Right atrium auricular region (tissue), 2 donors: ENCODE data around the gene ARMC12. TPM values are rescaled to one million over a fixed set of nuclear protein-coding genes. Genes with fewer than 3 reads are reported as not detected.

ENCODE experiments used
- DNase-seq: peaks from one replicate; pipeline ENCODE4 v3.0.0-alpha.2; 2019; ENCODE audit warnings: low spot score
- H3K27ac ChIP-seq, 2 donors: fragments of 200-600 bp; sonication (generic); 1 replicate in 1 of 2; 2 replicates in 1 of 2; pipeline ENCODE4 v1.5.1; 2016 to 2019
- H3K27me3 ChIP-seq, 2 donors: fragments of 200-600 bp; sonication (generic); one replicate each; pipeline versions ENCODE4 v1.5.1 to v1.6.0; 2017 to 2019
- H3K36me3 ChIP-seq: fragments of 200-600 bp; sonication (generic); one replicate; pipeline ENCODE4 v1.5.1; 2016
- H3K4me1 ChIP-seq, 2 donors: fragments of 200-600 bp; sonication (generic); one replicate each; pipeline versions ENCODE4 v1.5.1 to v1.6.0; 2017 to 2019
- H3K4me3 ChIP-seq, 2 donors: fragments of 200-600 bp; sonication (generic); 1 replicate in 1 of 2; 2 replicates in 1 of 2; pipeline ENCODE4 v1.5.1; 2017 to 2019; ENCODE audit warnings: mild to moderate bottlenecking in 1 of 2, moderate library complexity in 1 of 2
- H3K9me3 ChIP-seq, 2 donors: fragments of 200-600 bp; sonication (generic); one replicate each; pipeline ENCODE4 v1.5.1; 2019
- CTCF ChIP-seq, 2 donors: fragments of 200-600 bp; sonication (generic); IDR thresholded peaks; one replicate each; pipeline ENCODE4 v1.5.1; 2019; ENCODE audit warnings: antibody characterized with exemption in 2 of 2
- total RNA-seq, 2 donors: library from RNA; depleted of rRNA; stranded (reverse); fragments of >200 nt; gene quantifications; one replicate each; pipeline ENCODE4 v1.1.0, GENCODE V29; 2016

ARMC12 gene
- total RNA-seq, 2 donors from 2014 or later, result 0.39 TPM; not detected in 1

- TF ChIP-seq CTCF (IDR thresholded peaks at IDR 0.05), result no peak
These were observed 29.0 kb upstream of the ARMC12 start for GRCh38 chr6:35707714-35708407.

GRCh38 chr6:35708585-35708984, 28.2 kb upstream of the ARMC12 start:
- no peak overlapping the region for H3K4me3 ChIP-seq
- no peaks in the 10 kb centered on the region for H3K36me3 ChIP-seq
- DNase-seq, result no peak
- no peaks in the 10 kb centered on the region for H3K9me3 ChIP-seq
- H3K4me1 ChIP-seq, result no peaks in the 10 kb centered on the region
- no peak for TF ChIP-seq CTCF (IDR thresholded peaks at IDR 0.05)
- H3K27me3 ChIP-seq, result no peaks in the 10 kb centered on the region
- no peak overlapping the region for H3K27ac ChIP-seq

More at GRCh38 chr6:35707714-35708407, 29.0 kb upstream of the ARMC12 start:
- Histone ChIP-seq H3K4me1 (no peaks in the 10 kb centered on the region), H3K36me3 (no peaks in the 10 kb centered on the region), H3K27me3 (no peaks in the 10 kb centered on the region), H3K4me3 (no peak overlapping the region), H3K9me3 (no peaks in the 10 kb centered on the region), H3K27ac (no peak overlapping the region)
- no peak for DNase-seq

- no peak for TF ChIP-seq CTCF (IDR thresholded peaks at IDR 0.05)
- no peaks in the 10 kb centered on the region for H3K27me3 ChIP-seq
- H3K4me3 ChIP-seq, result no peak overlapping the region
- no peak for DNase-seq
- no peaks in the 10 kb centered on the region for H3K36me3 ChIP-seq
- H3K4me1 ChIP-seq, result no peaks in the 10 kb centered on the region
- H3K27ac ChIP-seq, result no peak overlapping the region
- H3K9me3 ChIP-seq, result no peaks in the 10 kb centered on the region
These were observed 26.5 kb upstream of the ARMC12 start for GRCh38 chr6:35710241-35710847.

GRCh38 chr6:35711731-35712130, 25.1 kb upstream of the ARMC12 start:
- no peak overlapping the region for H3K27ac ChIP-seq
- H3K9me3 ChIP-seq, result no peaks in the 10 kb centered on the region
- no peaks in the 10 kb centered on the region for H3K27me3 ChIP-seq
- H3K4me1 ChIP-seq, result no peaks in the 10 kb centered on the region
- DNase-seq, result no peak
- TF ChIP-seq CTCF (IDR thresholded peaks at IDR 0.05), result no peak
- no peaks in the 10 kb centered on the region for H3K36me3 ChIP-seq
- H3K4me3 ChIP-seq, result no peak overlapping the region

GRCh38 chr6:35713006-35713767, 23.6 kb upstream of the ARMC12 start:
- Histone ChIP-seq H3K36me3 (no peaks in the 10 kb centered on the region), H3K4me3 (no peak overlapping the region), H3K9me3 (no peaks in the 10 kb centered on the region), H3K27ac (no peak overlapping the region), H3K4me1 (peaks cover 0 to 9% of the 10 kb centered on the region in 2 donors), H3K27me3 (no peaks in the 10 kb centered on the region)
- no peak for DNase-seq
- TF ChIP-seq CTCF (IDR thresholded peaks at IDR 0.05), result no peak
